Mesenchymal stem cell (in vitro differentiated cells and primary cell): Measurements from ENCODE around the gene POC1B. TPM values are rescaled to one million over a fixed set of nuclear protein-coding genes. Genes with fewer than 3 reads are reported as not detected.
A peak's percentile ranks its signal among the peaks of the same experiment; 100 is the strongest.

Experiments used
- DNase-seq: peaks from one replicate; pipeline ENCODE4 v3.0.0-alpha.2; 2013
- H2AFZ ChIP-seq: one replicate; pipeline ENCODE4 v1.6.1; 2013; ENCODE audit warnings: low read depth, mild to moderate bottlenecking, control low read depth, inconsistent platforms, low read length, moderate library complexity
- H2AK5ac ChIP-seq: 2 replicates; pipeline ENCODE4 v1.6.1; 2013; ENCODE audit warnings: low read length, moderate library complexity, mild to moderate bottlenecking, inconsistent platforms; ENCODE audit not compliant: severe bottlenecking
- H2BK120ac ChIP-seq: one replicate; pipeline ENCODE4 v1.6.1; 2013; ENCODE audit warnings: low read depth, mild to moderate bottlenecking, inconsistent platforms, low read length, moderate library complexity
- H2BK12ac ChIP-seq, 2 experiments: one replicate each; pipeline ENCODE4 v1.6.1; 2013; ENCODE audit warnings: inconsistent platforms in 2 of 2, low read length in 2 of 2, mild to moderate bottlenecking in 2 of 2, moderate library complexity in 2 of 2, control low read depth in 1 of 2
- H2BK15ac ChIP-seq: one replicate; pipeline ENCODE4 v1.6.1; 2013; ENCODE audit warnings: mild to moderate bottlenecking, low read depth, inconsistent platforms; ENCODE audit not compliant: poor library complexity, severe bottlenecking
- H2BK5ac ChIP-seq: 2 replicates; pipeline ENCODE4 v1.6.1; 2013; ENCODE audit warnings: low read depth, mild to moderate bottlenecking, low read length, control low read depth, inconsistent platforms; ENCODE audit not compliant: poor library complexity, severe bottlenecking
- H3K14ac ChIP-seq, 2 experiments: one replicate each; pipeline ENCODE4 v1.6.1; 2013; ENCODE audit warnings: inconsistent platforms in 2 of 2, low read length in 2 of 2, control low read depth in 1 of 2, mild to moderate bottlenecking in 1 of 2, moderate library complexity in 1 of 2
- H3K18ac ChIP-seq, 2 experiments: one replicate each; pipeline ENCODE4 v1.6.1; 2013; ENCODE audit warnings: inconsistent platforms in 2 of 2, low read length in 2 of 2, control low read depth in 1 of 2, low read depth in 1 of 2, mild to moderate bottlenecking in 1 of 2
- H3K23ac ChIP-seq, 2 experiments: one replicate each; pipeline ENCODE4 v1.6.1; 2013; ENCODE audit warnings: inconsistent platforms in 2 of 2, low read length in 2 of 2, mild to moderate bottlenecking in 2 of 2, moderate library complexity in 2 of 2, control low read depth in 1 of 2
- H3K27ac ChIP-seq: 2 replicates; pipeline ENCODE4 v1.5.1; 2013; ENCODE audit warnings: mild to moderate bottlenecking, moderate library complexity, low read length, control low read depth, inconsistent platforms; ENCODE audit not compliant: poor library complexity, severe bottlenecking
- H3K27me3 ChIP-seq, 2 experiments: 2 replicates each; pipeline versions ENCODE4 v1.6.1 to v1.7.0; 2013; ENCODE audit warnings: low read length in 2 of 2, mild to moderate bottlenecking in 2 of 2, moderate library complexity in 2 of 2, control low read depth in 1 of 2, inconsistent platforms in 1 of 2; ENCODE audit not compliant: control insufficient read depth in 1 of 2, insufficient read depth in 1 of 2
- H3K36me3 ChIP-seq, 2 experiments: 2 replicates each; pipeline versions ENCODE4 v1.6.1 to v1.7.0; 2013; ENCODE audit warnings: low read length in 2 of 2, control low read depth in 1 of 2, inconsistent platforms in 1 of 2, low read depth in 1 of 2, mild to moderate bottlenecking in 1 of 2; ENCODE audit not compliant: insufficient read depth in 2 of 2, control insufficient read depth in 1 of 2
- H3K4ac ChIP-seq, 2 experiments: one replicate each; pipeline ENCODE4 v1.6.1; 2013; ENCODE audit warnings: inconsistent platforms in 2 of 2, low read length in 2 of 2, mild to moderate bottlenecking in 2 of 2, moderate library complexity in 2 of 2, control low read depth in 1 of 2, low read depth in 1 of 2
- H3K4me1 ChIP-seq: 2 replicates; pipeline ENCODE4 v1.6.1; 2013; ENCODE audit warnings: low read depth, low read length, control low read depth; ENCODE audit not compliant: control insufficient read depth, insufficient read depth
- H3K4me2 ChIP-seq: 2 replicates; pipeline ENCODE4 v1.6.1; 2013; ENCODE audit warnings: low read length, mild to moderate bottlenecking, inconsistent platforms; ENCODE audit not compliant: poor library complexity, severe bottlenecking
- H3K4me3 ChIP-seq, 2 experiments: 2 replicates each; pipeline versions ENCODE4 v1.5.1 to v1.7.0; 2013; ENCODE audit warnings: low read length in 2 of 2, mild to moderate bottlenecking in 2 of 2, control low read depth in 1 of 2, low read depth in 1 of 2; ENCODE audit not compliant: insufficient read depth in 1 of 2
- H3K79me1 ChIP-seq: replicated peaks from 2 replicates; pipeline ENCODE4 v1.6.1; 2013; ENCODE audit warnings: mild to moderate bottlenecking, control low read depth, low read length, inconsistent platforms; ENCODE audit not compliant: poor library complexity, severe bottlenecking
- H3K9ac ChIP-seq: 2 replicates; pipeline ENCODE4 v1.7.0; 2013; ENCODE audit warnings: mild to moderate bottlenecking, low read length, moderate library complexity
- H3K9me3 ChIP-seq: 2 replicates; pipeline ENCODE4 v1.7.0; 2013; ENCODE audit warnings: mild to moderate bottlenecking, low read length; ENCODE audit not compliant: control insufficient read depth
- H4K8ac ChIP-seq: one replicate; pipeline ENCODE4 v1.6.1; 2013; ENCODE audit warnings: inconsistent platforms, mild to moderate bottlenecking, low read length, moderate library complexity
- H4K91ac ChIP-seq: one replicate; pipeline ENCODE4 v1.6.1; 2013; ENCODE audit warnings: mild to moderate bottlenecking, low read length, inconsistent platforms
- WGBS: methylation state at CpG from one replicate; pipeline ENCODE4 v1.1.7; 2013; ENCODE audit warnings: mixed read lengths; 5-methylcytosine and 5-hydroxymethylcytosine counted together
- polyA plus RNA-seq, 2 experiments: library from polyadenylated mRNA; stranded (reverse); fragments of 200-250 nt; gene quantifications; one replicate each; pipeline ENCODE4 v1.2.3, GENCODE V29; 2013

The POC1B gene
- 6.7 TPM for polyA plus RNA-seq (2013, experiment 1 of 2)
- polyA plus RNA-seq (2013, experiment 2 of 2): 6.9 TPM

- 0% methylated on average over 25 of the region's 39 CpGs for WGBS
- Histone ChIP-seq H3K79me1 (peaks cover 9% of the 10 kb centered on the region), H2BK5ac (peak within 1 kb of the TSS; percentile 77), H2AFZ (peak within 1 kb of the TSS; percentile 84), H3K14ac (peak within 1 kb of the TSS in 1 of 2 experiments; percentile 81), H3K27ac (peak within 1 kb of the TSS; percentile 70), H2BK120ac (peak within 1 kb of the TSS; percentile 80), H2BK15ac (peak within 1 kb of the TSS; percentile 77), H3K4me1 (peaks cover 5% of the 10 kb centered on the region), H3K36me3 (peaks cover 3 to 13% of the 10 kb centered on the region in 2 experiments), H3K23ac (peak within 1 kb of the TSS in 1 of 2 experiments; percentile 92), H4K91ac (peak within 1 kb of the TSS; percentile 85), H3K4ac (peak within 1 kb of the TSS; percentile 28 to 84), H3K9ac (peak within 1 kb of the TSS; percentile 94), H2BK12ac (peak within 1 kb of the TSS in 1 of 2 experiments; percentile 69), H3K27me3 (no peaks in the 10 kb centered on the region), H3K4me3 (peak within 1 kb of the TSS; percentile 93 to 96), H3K4me2 (peak within 1 kb of the TSS; percentile 72), H3K9me3 (no peaks in the 10 kb centered on the region), H2AK5ac (no peak within 1 kb of the TSS), H3K18ac (peak within 1 kb of the TSS; percentile 63 to 81), H4K8ac (peak within 1 kb of the TSS; percentile 97)
- peak; percentile 87 for DNase-seq
Observed at GRCh38 chr12:89525824-89526770, at the start of gene POC1B. Gene POC1B (minus strand): TSS chr12:89526047. CDS start chr12:89525895, 152 bp downstream.

- DNase-seq: peak; percentile 20
- no peak overlapping the region for H2AK5ac ChIP-seq
- WGBS: 36% methylated on average over 1 of the region's 1 CpG
- H3K4me2 ChIP-seq: no peak overlapping the region
- H3K4me3 ChIP-seq: no peak overlapping the region
- H2BK5ac ChIP-seq: no peak overlapping the region
- no peak overlapping the region for H3K4ac ChIP-seq
- H3K18ac ChIP-seq: no peak overlapping the region
- no peaks in the 10 kb centered on the region for H3K79me1 ChIP-seq
- no peak overlapping the region for H2BK12ac ChIP-seq
- H3K9me3 ChIP-seq: no peaks in the 10 kb centered on the region
- H3K14ac ChIP-seq: no peak overlapping the region
- no peak overlapping the region for H4K91ac ChIP-seq
- no peak overlapping the region for H2BK15ac ChIP-seq
- no peak overlapping the region for H3K23ac ChIP-seq
- H2BK120ac ChIP-seq: no peak overlapping the region
- H2AFZ ChIP-seq: no peak overlapping the region
- no peaks in the 10 kb centered on the region for H3K4me1 ChIP-seq
- H3K27ac ChIP-seq: peak overlapping the region; percentile 46
- H3K36me3 ChIP-seq: no peaks in the 10 kb centered on the region
- peak overlapping the region; percentile 37 for H3K9ac ChIP-seq
- no peak overlapping the region for H4K8ac ChIP-seq
- H3K27me3 ChIP-seq: no peaks in the 10 kb centered on the region
Observed at GRCh38 chr12:89575374-89575773, 49.5 kb upstream of the POC1B start.

- Histone ChIP-seq H3K79me1 (no peaks in the 10 kb centered on the region), H2BK120ac (no peak overlapping the region), H3K14ac (no peak overlapping the region), H3K9me3 (no peaks in the 10 kb centered on the region), H2AK5ac (no peak overlapping the region), H2BK12ac (no peak overlapping the region), H3K36me3 (no peaks in the 10 kb centered on the region), H3K9ac (peak overlapping the region; percentile 37), H3K18ac (no peak overlapping the region), H2BK15ac (no peak overlapping the region), H3K4me1 (no peaks in the 10 kb centered on the region), H3K27me3 (no peaks in the 10 kb centered on the region), H3K4me2 (peak overlapping the region; percentile 53), H3K4ac (peak overlapping the region in 1 of 2 experiments; percentile 10), H3K23ac (no peak overlapping the region), H4K8ac (no peak overlapping the region), H2AFZ (no peak overlapping the region), H3K4me3 (no peak overlapping the region), H3K27ac (peak overlapping the region; percentile 90), H4K91ac (no peak overlapping the region), H2BK5ac (no peak overlapping the region)
- DNase-seq: peak; percentile 79
- WGBS: 0% methylated on average over 1 of the region's 2 CpGs
Observed at GRCh38 chr12:89574736-89575208, 48.9 kb upstream of the POC1B start.
